ENCODE results near the gene MAP3K15.

MAP3K15 gene

DNA sequence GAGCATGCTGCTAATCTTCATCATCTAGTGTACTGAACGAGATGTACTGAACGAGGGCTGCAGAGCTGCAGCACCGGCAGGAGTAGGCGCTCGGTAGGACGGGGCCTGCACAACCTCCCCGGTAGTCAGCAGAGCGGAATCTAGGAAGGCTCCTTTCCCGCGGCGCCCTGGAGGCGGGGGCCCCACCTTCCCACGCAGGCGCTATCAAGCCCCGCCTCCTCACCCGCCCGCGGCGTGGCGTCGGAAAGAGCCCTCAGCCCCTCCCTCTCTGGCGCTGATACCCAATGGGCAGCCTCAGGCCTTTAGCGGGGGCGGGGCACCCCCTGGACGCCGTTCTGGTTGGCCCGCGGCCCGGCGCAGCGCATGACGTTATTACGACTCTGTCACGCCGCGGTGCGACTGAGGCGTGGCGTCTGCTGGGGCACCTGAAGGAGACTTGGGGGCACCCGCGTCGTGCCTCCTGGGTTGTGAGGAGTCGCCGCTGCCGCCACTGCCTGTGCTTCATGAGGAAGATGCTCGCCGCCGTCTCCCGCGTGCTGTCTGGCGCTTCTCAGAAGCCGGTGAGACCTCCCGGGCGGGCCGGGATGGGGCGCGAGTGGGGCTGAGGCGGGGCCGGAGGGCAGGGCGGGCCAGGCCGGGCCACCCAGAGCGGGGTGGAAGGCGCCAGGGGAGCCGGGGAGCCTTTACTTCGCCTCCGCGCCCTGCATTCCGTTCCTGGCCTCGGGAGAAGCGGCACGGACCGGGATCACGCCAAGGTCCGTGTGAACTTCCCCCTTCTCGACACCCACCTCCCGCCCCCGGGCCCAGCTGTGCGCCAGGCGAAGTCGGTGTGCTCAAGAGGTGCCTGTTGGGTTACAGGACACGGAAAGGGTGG lies 171.5 kb downstream of the MAP3K15 start, which contains the start of gene PDHA1:
TSS of gene PDHA1 (plus strand) at position 393 of the 874 bp plus-strand sequence. CDS start at position 504, 111 bp downstream.
- peak; percentile 92 for DNase-seq

DNA sequence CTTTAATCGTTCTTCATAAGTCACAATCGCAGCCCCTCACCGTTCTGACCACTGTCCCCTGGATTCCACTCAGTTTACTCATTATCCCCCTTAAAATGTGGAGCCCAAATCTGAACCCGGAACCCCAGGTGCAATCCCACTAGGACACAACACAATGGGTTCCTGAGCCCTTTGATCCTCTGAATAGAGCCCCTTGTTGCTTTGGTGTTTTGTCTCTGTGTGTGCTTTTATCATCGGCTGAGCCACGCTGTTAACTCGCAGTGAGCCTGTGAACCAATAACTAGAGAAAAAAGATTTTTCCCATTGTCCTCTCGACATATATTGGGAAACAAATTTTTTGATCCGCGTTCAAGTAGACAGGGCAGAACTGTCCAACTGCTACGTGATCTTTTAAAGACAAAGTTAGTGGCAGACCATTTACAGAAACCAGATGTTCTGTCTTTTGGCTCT lies 172.2 kb downstream of the MAP3K15 start:
- DNase-seq, result no peak

DNA sequence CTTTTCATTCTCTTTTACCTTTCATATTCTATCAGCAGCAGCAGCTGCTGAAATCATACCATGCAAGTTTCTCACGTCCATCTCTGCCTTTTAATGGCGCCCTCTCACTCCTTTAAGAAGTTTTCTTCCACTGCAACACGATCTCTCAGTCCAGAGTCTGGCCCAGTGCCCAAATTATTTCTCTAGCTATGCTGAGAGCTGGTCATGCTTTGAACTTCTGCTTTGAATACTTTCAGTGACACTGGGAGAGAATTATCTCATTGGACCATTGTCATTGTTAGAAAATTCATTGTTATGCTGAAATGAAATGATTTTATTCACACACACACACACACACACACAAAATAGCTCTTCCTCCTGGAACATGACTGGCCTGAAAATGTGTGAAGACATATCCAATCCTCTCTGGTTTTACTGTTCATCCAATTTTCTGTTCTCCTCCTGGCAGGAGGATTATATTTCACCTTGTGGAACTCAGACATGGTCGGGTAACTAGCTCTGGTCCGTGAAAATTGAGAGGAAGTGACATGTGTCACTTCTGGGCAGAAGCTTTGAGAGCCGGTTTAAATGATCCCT lies 172.9 kb downstream of the MAP3K15 start:
- peak; percentile 15 for DNase-seq

DNA sequence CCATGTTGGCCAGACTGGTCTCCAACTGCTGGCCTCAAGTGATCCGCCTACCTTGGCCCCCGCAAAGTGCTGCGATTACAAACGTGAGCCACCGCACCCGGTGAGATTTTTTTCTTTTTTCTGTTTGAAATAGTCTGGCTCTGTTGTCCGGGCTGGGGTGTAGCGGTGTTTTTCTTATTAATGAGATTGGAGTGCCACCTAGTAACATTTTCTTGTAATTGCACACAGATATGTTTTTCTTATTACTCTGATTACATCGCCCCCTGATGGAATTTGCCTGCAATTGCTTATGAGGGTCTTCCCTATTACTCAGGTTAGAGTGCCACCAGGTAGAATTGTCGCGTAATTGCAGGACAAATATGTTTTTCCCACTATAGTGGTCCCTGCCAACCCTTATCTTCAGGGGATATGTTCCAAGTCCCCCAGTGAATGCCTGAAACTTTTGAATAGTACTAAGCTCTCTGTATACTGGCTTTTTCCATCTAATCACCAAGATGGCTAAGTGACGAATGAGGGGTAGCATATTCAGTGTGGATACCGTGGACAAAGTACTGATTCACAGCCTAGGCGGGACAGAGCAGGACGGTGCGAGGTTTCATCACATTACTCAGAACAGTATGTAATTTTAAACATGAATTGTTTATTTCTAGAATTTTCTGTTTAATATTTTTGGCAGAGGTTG lies 180.2 kb downstream of the MAP3K15 start:
- peak; percentile 22 for DNase-seq

DNA sequence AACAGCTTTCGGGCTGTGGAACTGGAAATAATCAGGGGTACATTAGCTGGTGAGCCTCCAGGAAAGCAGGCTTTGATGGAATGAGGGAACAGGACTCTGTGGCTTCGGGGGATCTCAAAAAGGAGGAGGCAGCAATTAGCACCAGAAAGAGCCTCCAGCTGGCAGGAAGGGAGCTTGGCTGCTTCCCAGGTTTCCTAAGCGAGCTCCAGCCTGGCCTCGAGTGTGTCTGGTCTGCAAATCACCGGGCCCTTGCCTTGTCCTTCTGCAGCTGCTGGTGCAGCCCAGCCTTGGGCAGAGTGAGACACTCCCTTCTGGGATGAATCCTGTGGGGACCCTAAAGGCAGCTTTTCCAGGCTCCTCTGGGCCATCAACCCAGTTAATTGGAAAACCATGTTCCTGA lies 182.3 kb downstream of the MAP3K15 start:
- peak; percentile 18 for DNase-seq

DNA sequence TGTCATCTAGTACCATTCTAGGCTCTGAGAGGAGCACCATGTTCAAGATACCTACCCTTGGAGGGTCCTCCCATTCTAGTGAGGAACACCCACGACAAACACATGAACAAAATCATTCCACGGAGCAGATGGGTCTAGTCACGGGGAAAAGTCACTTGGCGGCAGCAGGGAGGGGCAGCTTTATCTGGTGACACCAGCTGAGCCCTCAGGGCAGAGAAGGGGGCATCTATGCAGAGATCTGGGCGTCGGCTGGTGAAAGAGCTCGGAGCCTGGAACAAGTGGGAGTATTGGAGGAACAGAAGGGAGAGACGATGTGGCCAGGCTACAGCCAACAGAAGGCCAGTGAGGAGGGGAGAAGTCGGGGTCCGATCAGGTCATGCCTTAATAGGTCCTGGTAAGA lies 183.5 kb downstream of the MAP3K15 start:
- no peak for DNase-seq

DNA sequence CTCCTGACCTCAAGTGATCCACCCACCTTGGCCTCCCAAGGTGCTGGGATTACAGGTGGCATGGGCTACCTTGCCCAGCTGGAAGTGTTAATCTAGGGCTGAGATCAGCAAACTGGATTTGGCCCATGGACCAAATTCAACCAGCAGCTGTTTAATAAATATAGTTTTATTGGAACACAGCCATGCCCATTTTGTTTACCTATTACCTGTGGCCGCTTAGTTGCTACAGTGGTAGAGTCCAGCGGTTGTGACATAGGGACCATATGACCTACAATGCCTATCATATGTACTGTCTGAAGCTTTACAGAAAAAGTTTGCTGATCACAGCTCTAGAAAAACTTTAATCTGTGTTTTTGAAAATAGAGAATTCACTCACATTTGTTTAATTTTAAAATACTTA lies 188.7 kb downstream of the MAP3K15 start:
- DNase-seq, result no peak
